IMR-90 (cell line): ENCODE measurements around the gene CDON. TPM values are rescaled to one million over a fixed set of nuclear protein-coding genes. Genes with fewer than 3 reads are reported as not detected.

Source experiments
- ATAC-seq: fragments of 200-7000 bp; cut with Tn5 transposase; 2 replicates; pipeline ENCODE4 v1.9.1; 2020; ENCODE audit warnings: low read depth, mild to moderate bottlenecking, moderate library complexity
- BruUV-seq: library from RNA; stranded (reverse); fragments of 400-500 nt; replicated peaks from 2 replicates; lab custom pipeline; 2021; lab: Mats Ljungman, UMichigan
- CTCF ChIA-PET: fragments of 300-600 bp; formaldehyde crosslinking; extraction: SDS; loops from one replicate; lab custom pipeline; 2021; ENCODE audit warnings: antibody characterized with exemption; lab: Yijun Ruan, JAX
- POLR2A ChIA-PET: fragments of 300-600 bp; sonication (Branson Sonifier 250); formaldehyde crosslinking; loops from one replicate; lab custom pipeline; 2022; ENCODE audit warnings: antibody characterized with exemption; ENCODE audit not compliant: unreplicated experiment; lab: Charles Lee
- DNase-seq: peaks from one replicate; pipeline ENCODE4 v3.0.0; 2013
- H2AFZ ChIP-seq: replicated peaks from 2 replicates; pipeline ENCODE3; 2013; ENCODE audit warnings: low read length, mild to moderate bottlenecking; ENCODE audit not compliant: poor library complexity
- H2AK5ac ChIP-seq: 2 replicates; pipeline ENCODE4 v1.6.1; 2013; ENCODE audit warnings: low read depth, low read length, inconsistent platforms
- H2AK9ac ChIP-seq: replicated peaks from 2 replicates; pipeline ENCODE3; 2013; ENCODE audit warnings: mild to moderate bottlenecking, low read depth, low read length, moderate library complexity; ENCODE audit not compliant: poor library complexity
- H2BK120ac ChIP-seq: 2 replicates; pipeline ENCODE4 v1.6.1; 2013; ENCODE audit warnings: low read depth, low read length, inconsistent platforms
- H2BK15ac ChIP-seq: 3 replicates; pipeline ENCODE4 v1.6.1; 2013; ENCODE audit warnings: low read depth, low read length, inconsistent platforms
- H2BK20ac ChIP-seq: 2 replicates; pipeline ENCODE4 v1.6.1; 2013; ENCODE audit warnings: low read depth, mild to moderate bottlenecking, inconsistent platforms, low read length, moderate library complexity
- H2BK5ac ChIP-seq: 2 replicates; pipeline ENCODE4 v1.6.1; 2013; ENCODE audit warnings: mild to moderate bottlenecking, low read depth, low read length, inconsistent platforms; ENCODE audit not compliant: poor library complexity, severe bottlenecking
- H3K14ac ChIP-seq: replicated peaks from 2 replicates; pipeline ENCODE4 v1.6.1; 2013; ENCODE audit warnings: low read depth, low read length, inconsistent platforms
- H3K18ac ChIP-seq: 2 replicates; pipeline ENCODE4 v1.6.1; 2013; ENCODE audit warnings: low read depth, low read length, control low read depth
- H3K23ac ChIP-seq: 2 replicates; pipeline ENCODE4 v1.6.1; 2013; ENCODE audit warnings: low read depth, low read length, inconsistent platforms
- H3K27ac ChIP-seq: 2 replicates; pipeline ENCODE4 v1.5.1; 2013; ENCODE audit warnings: mild to moderate bottlenecking, control low read depth, low read length; ENCODE audit not compliant: insufficient read depth
- H3K27me3 ChIP-seq: 2 replicates; pipeline ENCODE4 v1.6.1; 2013; ENCODE audit warnings: low read length; ENCODE audit not compliant: control insufficient read depth, insufficient read depth
- H3K36me3 ChIP-seq: 2 replicates; pipeline ENCODE4 v1.6.1; 2013; ENCODE audit warnings: low read length, mixed read lengths; ENCODE audit not compliant: control insufficient read depth, insufficient read depth
- H3K4ac ChIP-seq: 2 replicates; pipeline ENCODE4 v1.6.1; 2013; ENCODE audit warnings: low read depth, low read length, inconsistent platforms
- H3K4me1 ChIP-seq: 2 replicates; pipeline ENCODE4 v1.6.1; 2013; ENCODE audit warnings: low read length, mixed read lengths; ENCODE audit not compliant: control insufficient read depth, insufficient read depth
- H3K4me2 ChIP-seq: 2 replicates; pipeline ENCODE4 v1.6.1; 2013; ENCODE audit warnings: low read depth, mild to moderate bottlenecking, control low read depth, low read length, moderate library complexity
- H3K4me3 ChIP-seq: 2 replicates; pipeline ENCODE4 v1.5.1; 2013; ENCODE audit warnings: low read depth, mild to moderate bottlenecking, control low read depth, low read length, moderate library complexity; ENCODE audit not compliant: insufficient read depth
- H3K56ac ChIP-seq: 2 replicates; pipeline ENCODE4 v1.6.1; 2013; ENCODE audit warnings: low read length, inconsistent platforms; ENCODE audit not compliant: insufficient read depth; ENCODE audit errors: extremely low read depth
- H3K79me1 ChIP-seq, 2 experiments: 2 replicates each; pipeline ENCODE4 v1.6.1; 2013; ENCODE audit warnings: low read length in 2 of 2, inconsistent platforms in 1 of 2, low read depth in 1 of 2
- H3K9ac ChIP-seq: 2 replicates; pipeline ENCODE4 v1.6.1; 2013; ENCODE audit warnings: low read depth, low read length, control low read depth
- H3K9me1 ChIP-seq: 2 replicates; pipeline ENCODE4 v1.6.1; 2013; ENCODE audit warnings: low read length, inconsistent platforms; ENCODE audit not compliant: insufficient read depth
- H3K9me3 ChIP-seq: 2 replicates; pipeline ENCODE4 v1.6.1; 2013; ENCODE audit warnings: low read length; ENCODE audit not compliant: control insufficient read depth, insufficient read depth
- H4K20me1 ChIP-seq: 2 replicates; pipeline ENCODE4 v1.6.1; 2013; ENCODE audit warnings: low read length, inconsistent platforms; ENCODE audit not compliant: insufficient read depth
- H4K5ac ChIP-seq: 2 replicates; pipeline ENCODE4 v1.6.1; 2013; ENCODE audit warnings: mild to moderate bottlenecking, low read depth, low read length, control low read depth
- H4K8ac ChIP-seq, 2 experiments: 2 replicates each; pipeline ENCODE4 v1.6.1; 2013; ENCODE audit warnings: low read depth in 2 of 2, low read length in 2 of 2, control low read depth in 1 of 2, inconsistent platforms in 1 of 2
- H4K91ac ChIP-seq: 2 replicates; pipeline ENCODE4 v1.6.1; 2013; ENCODE audit warnings: low read depth, low read length, inconsistent platforms; ENCODE audit not compliant: insufficient read depth
- CEBPB ChIP-seq: IDR thresholded peaks from 2 replicates; pipeline ENCODE4 v1.6.1; 2012; ENCODE audit warnings: low read depth, low read length, improper control_type of control experiment
- CHD1 ChIP-seq: IDR thresholded peaks from 2 replicates; pipeline ENCODE4 v1.6.1; 2012; ENCODE audit warnings: low read depth, low read length, improper control_type of control experiment
- CTCF ChIP-seq: conservative IDR thresholded peaks from 2 replicates; pipeline ENCODE4 v1.5.1; 2012; ENCODE audit warnings: mild to moderate bottlenecking, low read depth, low read length, improper control_type of control experiment
- ELK1 ChIP-seq: fragments of 150-350 bp; IDR thresholded peaks from 2 replicates; pipeline ENCODE4 v1.6.1; 2016; ENCODE audit warnings: low read depth, mild to moderate bottlenecking, low read length, moderate library complexity, borderline replicate concordance
- FOS ChIP-seq: fragments of 150-350 bp; IDR thresholded peaks from 2 replicates; pipeline ENCODE4 v1.6.1; 2016; ENCODE audit warnings: low read depth, low read length
- RCOR1 ChIP-seq: IDR thresholded peaks from 2 replicates; pipeline ENCODE4 v1.6.1; 2012; ENCODE audit warnings: mild to moderate bottlenecking, low read length, improper control_type of control experiment; ENCODE audit not compliant: insufficient replicate concordance
- RFX5 ChIP-seq: IDR thresholded peaks from 2 replicates; pipeline ENCODE4 v1.8.0; 2012; ENCODE audit warnings: low read depth, mild to moderate bottlenecking, low read length, moderate library complexity
- SMC3 ChIP-seq: fragments of 150-350 bp; IDR thresholded peaks from 2 replicates; pipeline ENCODE4 v1.6.1; 2016; ENCODE audit warnings: low read depth, mild to moderate bottlenecking, antibody characterized with exemption, low read length, moderate library complexity
- WGBS, 2 experiments: methylation state at CpG; one replicate each; pipeline versions ENCODE4 v1.1.5 to v1.1.7; 2013; ENCODE audit warnings: missing lambda C conversion rate in 2 of 2; ENCODE audit not compliant: insufficient read length in 1 of 2; ENCODE audit errors: extremely low coverage in 2 of 2; 5-methylcytosine and 5-hydroxymethylcytosine counted together
- dilution Hi-C: fragments of 300-500 bp; cut with HindIII; formaldehyde crosslinking; loops from one replicate; pipeline ENCODE4 v1.14.3; 2018; ENCODE audit warnings: low sequenced_read_pairs; ENCODE audit not compliant: unreplicated experiment
- in situ Hi-C: fragments of 300-500 bp; cut with MboI; formaldehyde crosslinking; loops from 3 replicates; pipeline ENCODE4 v1.14.3; 2019; ENCODE audit warnings: low sequenced_read_pairs, inconsistent platforms, mixed read lengths
- intact Hi-C: fragments of 100-400 bp; cut with micrococcal nuclease; formaldehyde crosslinking; loops from 2 replicates; pipeline ENCODE4 v1.10.0; 2022
- polyA plus RNA-seq, 3 experiments: library from polyadenylated mRNA; depleted of rRNA; stranded (reverse); fragments of >200 nt; gene quantifications; 2 replicates each; pipeline ENCODE4 v1.2.3, GENCODE V29; 2012; ENCODE audit warnings: low replicate concordance in 1 of 3
- total RNA-seq: library from RNA; depleted of rRNA; stranded (reverse); fragments of >200 nt; gene quantifications from 2 replicates; pipeline ENCODE4 v1.2.3, GENCODE V29; 2012

The CDON gene
- total and polyA plus RNA-seq, 2 of the 4 experiments (the other 2 are of a cell fraction) = 1.2 to 3.8 TPM

- no peak overlapping the region for H2BK20ac ChIP-seq
- no peak overlapping the region for H3K9ac ChIP-seq
- no peak overlapping the region for H2AK5ac ChIP-seq
- no peaks in the 10 kb centered on the region for H3K36me3 ChIP-seq
- H3K4me2 ChIP-seq = no peak overlapping the region
- no peak overlapping the region for H3K27ac ChIP-seq
- no peak overlapping the region for H2AK9ac ChIP-seq
- intact Hi-C loops = no loop called here
- no peaks in the 10 kb centered on the region; the same call in 1 of the 2 replicates for H3K4me1 ChIP-seq
- no peak overlapping the region for H4K5ac ChIP-seq
- H2BK120ac ChIP-seq = no peak overlapping the region
- TF ChIP-seq RCOR1 (no peak), FOS (no peak), CHD1 (no peak), RFX5 (no peak), CTCF (no peak), CEBPB (no peak), SMC3 (no peak), ELK1 (no peak)
- no peak overlapping the region for H3K56ac ChIP-seq
- no peak overlapping the region for H4K91ac ChIP-seq
- no peak for DNase-seq
- 0 out of 2 replicates have a peak, but pooled peaks cover 3% of the 10 kb centered on the region for H3K9me1 ChIP-seq
- no peak overlapping the region for H3K14ac ChIP-seq
- H3K27me3 ChIP-seq = peaks cover 63% of the 10 kb centered on the region
- no peaks in the 10 kb centered on the region for H3K79me1 ChIP-seq
- no peak overlapping the region for H2BK5ac ChIP-seq
- no peak overlapping the region for H2BK15ac ChIP-seq
- BruUV-seq = no TSS peak
- ChIA-PET POLR2A (no interaction called here), CTCF (no interaction called here)
- H3K18ac ChIP-seq = no peak overlapping the region
- no peaks in the 10 kb centered on the region for H3K9me3 ChIP-seq
- H3K23ac ChIP-seq = no peak overlapping the region
- no peaks in the 10 kb centered on the region for H4K20me1 ChIP-seq
- in situ Hi-C loops = no loop called here
- no peak for ATAC-seq
- dilution Hi-C loops = no loop called here
- no peak overlapping the region for H4K8ac ChIP-seq
- no peak overlapping the region for H3K4ac ChIP-seq
- 83% methylated on average over 1 of the region's 7 CpGs; no CpG with 5 or more reads in 1 of the 2 experiments for WGBS, 2 experiments
- no peak overlapping the region for H3K4me3 ChIP-seq
- no peak overlapping the region for H2AFZ ChIP-seq
Observed at GRCh38 chr11:126098204-126098769, 35.6 kb upstream of the CDON start.
